NOMO-1 treated with dmso at 0.1 percent for 144 hours (cell line): ENCODE results near the gene AVL9.
A peak's percentile ranks its signal among the peaks of the same experiment; 100 is the strongest.
"Not testable (repeated sequence)": the region's sequence is repeated elsewhere in the genome, so short reads cannot be mapped to it uniquely, and the experiment has no call there.

ENCODE experiments used
- DNase-seq: peaks from one replicate; lab custom pipeline; 2025; ENCODE audit not compliant: unreplicated experiment; lab: John Stamatoyannopoulos, UW

AVL9 gene

DNA sequence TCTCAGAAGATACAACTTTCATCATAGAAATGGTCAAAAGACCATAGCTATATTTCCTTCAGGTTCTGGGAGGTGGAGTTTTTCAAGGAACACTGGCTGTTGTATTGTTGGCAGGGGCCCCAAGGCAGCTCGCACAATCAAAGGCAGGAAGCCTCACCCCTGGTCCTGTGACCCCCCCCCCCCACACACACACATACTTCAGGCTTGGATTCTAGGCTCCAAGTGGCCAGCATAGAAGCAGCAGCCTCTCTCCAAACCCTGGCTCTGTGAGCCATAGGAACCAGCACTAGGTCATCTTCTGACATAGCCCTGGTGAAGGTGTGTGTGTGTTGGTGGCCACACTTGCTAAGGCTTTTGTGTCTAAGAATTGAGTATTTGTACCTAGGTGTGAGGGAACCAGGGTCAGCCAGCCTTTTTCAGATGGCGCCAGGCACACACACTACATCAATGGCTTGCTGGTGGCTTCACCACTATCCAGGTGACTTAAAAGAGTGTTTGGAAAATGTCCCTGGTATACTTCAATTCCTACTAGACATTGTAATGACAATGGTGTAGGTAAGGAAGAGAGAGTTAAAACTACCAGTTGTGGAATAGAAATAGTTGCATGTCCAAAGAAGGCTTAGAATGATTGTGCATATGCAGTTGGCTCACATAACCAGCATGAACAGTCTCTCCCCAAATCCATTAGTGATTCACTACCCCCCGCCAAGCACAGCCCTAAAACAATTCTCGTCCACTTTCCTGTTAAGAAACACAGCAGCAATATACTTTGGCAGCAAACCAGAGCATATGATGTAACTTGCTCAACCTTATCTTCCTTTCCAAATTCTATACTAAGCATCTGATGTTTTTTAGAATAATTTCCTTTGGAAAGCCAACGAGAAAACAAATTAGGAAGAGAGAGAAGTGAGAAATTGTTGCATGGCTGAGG lies 91.3 kb downstream of the AVL9 start:
- peak; percentile 62 for DNase-seq

DNA sequence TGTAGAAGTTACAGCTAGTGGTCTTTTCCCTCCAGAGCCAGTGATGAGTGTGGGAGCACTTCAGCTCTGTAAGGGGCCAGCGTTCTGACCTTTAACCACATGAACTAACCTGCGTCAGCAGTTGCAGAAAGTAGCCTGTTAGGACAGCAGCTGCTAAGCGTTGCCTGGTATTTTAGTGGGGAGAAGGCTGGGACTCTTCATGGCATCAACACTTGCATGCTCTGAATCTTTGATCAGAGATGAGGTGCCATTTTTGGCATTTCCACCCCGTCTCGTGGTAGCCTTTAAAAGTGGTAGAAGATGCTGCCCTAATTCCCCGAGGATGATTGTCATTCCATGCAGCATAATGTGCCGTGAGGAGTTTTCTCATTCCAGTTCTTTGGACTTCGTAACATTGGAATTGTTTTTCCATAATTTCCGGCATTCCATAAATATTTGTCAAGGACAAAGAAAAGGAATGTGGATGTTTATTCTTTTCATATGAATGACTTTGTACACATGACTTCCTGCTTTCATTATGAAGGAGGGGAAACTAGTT lies 92.2 kb downstream of the AVL9 start:
- DNase-seq, result no peak

DNA sequence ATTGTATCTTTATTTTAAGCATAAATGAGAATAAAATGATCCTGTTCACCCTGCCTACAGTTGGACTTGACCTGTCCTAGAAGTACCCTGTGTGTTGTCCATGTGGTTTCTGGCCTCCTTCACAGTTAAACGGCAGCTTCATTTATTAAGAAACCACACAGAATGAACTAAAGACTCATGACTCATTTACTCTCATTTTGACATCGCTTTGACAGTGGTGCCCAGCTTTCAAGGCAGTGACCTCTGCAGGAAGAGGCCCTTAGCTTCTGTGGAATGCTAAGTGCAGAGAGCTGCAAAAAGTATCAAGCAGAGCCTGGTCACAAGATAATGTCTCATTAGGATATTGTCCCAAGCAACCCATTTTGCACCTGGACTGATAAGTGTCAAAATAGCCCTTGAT lies 93.4 kb downstream of the AVL9 start:
- peak; percentile 67 for DNase-seq

DNA sequence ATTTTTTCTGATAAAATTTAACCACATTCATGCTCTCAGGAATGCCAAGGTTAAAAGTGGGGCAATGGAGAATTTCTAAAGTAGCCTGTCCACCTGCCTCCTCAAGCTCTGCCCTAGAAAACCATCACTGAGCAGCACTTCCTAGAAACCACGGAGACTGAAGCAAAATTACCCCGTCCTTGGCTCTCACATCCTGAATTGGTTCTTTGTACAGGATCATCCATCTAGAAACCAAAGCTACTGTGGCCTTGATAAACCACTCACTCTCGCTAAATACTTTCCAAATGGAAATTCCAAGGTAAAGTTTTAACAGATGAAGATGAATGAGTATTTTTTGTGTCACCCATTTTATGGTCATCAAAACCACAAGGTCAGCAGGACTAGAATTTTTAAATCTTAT lies 96.6 kb downstream of the AVL9 start:
- DNase-seq, result no peak

DNA sequence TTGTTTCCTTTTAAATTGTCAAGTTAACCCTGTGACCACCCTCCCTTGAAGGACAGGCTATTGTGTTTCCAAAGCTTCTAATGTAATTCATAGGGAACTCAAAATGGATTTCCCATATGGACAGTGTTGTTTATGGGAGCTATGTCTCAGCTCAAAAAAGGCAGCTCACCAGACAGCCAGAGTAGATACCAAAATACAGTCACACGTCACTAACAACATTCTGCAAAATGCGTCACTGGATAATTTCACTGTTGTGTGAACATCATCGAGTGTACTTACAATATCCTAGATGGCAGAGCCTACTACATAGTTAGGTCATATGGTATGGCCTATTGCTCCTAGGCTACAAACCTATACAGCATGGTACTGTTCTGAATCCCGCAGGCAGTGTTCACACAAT lies 97.4 kb downstream of the AVL9 start:
- DNase-seq, result no peak

DNA sequence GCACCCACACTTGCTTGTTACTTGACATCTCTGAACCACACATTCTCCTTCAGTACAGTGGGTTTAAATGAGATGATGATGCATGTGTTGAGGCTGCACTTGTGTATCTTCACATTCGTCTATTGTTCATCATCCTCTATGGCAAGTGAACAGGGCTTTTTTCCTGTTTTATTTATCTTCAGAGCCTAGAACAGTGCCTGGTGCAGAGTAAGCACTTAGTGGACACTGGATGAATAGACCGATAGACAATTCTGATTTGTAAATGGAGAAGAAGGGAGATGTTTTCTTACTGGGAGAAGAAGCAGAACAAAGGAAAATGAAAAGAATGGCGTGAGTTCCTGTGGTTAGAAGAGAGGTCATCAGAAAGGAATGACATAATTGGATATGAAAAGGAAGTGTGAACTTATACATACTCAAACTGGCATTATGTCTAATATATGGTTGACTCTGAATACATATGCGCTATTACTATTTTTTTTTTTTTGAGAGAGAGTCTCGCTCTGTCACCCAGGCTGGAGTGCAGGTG lies 99.7 kb downstream of the AVL9 start:
- no peak for DNase-seq

DNA sequence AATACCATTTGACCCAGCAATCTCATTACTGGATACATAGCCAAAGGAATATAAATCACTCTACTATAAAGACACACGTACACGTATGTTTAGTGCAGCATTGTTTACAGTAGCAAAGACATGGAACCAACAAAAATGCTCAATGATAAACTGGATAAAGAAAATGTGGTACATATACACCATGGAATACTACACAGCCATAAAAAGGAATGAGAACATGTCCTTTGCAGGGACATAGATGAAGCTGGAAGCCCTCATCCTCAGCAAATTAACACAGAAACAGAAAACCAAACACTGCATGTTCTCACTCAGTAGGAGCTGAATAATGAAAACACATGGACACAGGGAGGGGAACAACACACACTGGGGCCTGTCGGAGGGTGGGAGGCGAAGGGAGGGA lies 105.9 kb downstream of the AVL9 start:
- DNase-seq, result not testable (repeated sequence)

DNA sequence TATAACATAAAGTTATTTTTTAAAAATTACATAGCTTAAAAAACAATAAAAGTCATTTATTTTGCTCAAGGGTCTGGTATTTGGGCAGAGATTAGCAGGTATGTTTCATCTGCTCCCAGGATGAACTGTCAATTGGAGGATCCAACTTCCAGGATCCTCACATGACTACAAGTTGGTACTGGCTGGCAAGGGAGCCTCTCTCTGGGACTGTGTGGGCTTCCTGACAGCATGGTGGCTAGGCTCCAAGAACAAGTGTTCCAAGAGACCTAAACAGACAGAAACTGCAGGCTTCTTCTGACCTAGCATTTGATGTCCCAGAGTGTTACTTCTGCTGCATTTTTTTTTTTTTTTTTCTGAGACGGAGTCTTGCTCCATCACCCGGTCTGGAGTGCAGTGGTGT lies 107.2 kb downstream of the AVL9 start:
- DNase-seq, result no peak

DNA sequence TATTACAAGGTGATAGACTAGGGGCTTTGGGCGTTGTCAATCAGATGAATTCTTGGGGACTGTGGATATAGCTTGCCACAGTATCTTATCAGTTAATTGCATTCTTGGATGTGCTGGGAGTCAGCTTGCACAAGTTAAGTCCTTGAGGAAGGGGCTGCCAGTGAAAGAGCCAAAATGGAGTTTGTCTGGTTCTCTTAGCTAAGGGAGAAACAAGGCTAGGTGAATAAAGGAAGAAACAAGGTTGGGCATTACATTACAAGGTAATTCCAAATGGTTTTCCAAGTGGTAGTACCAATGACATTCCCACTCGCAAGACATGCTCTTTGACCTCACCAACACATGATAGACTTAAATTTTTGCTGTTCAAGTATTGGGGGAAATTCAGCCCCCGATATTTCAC lies 108.2 kb downstream of the AVL9 start:
- DNase-seq, result not testable (repeated sequence)

DNA sequence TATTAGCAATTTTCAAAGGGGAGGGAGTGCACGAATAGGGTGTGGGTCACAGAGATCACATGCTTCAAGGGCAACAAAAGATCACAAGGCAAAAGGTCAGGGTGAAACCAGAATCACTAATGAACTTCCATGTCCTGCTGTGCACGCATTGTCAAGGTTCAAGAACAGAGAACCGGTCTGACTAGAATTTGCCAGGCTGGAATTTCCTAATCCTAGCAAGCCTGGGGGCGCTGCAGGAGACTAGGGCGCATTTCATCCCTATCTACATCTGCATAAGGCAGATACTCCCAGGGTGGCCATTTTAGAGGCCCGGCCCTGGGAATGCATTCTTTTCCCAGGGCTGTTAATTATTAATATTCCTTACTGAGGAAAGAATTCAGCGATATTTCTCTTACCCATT lies 108.8 kb downstream of the AVL9 start:
- not testable (repeated sequence) for DNase-seq

DNA sequence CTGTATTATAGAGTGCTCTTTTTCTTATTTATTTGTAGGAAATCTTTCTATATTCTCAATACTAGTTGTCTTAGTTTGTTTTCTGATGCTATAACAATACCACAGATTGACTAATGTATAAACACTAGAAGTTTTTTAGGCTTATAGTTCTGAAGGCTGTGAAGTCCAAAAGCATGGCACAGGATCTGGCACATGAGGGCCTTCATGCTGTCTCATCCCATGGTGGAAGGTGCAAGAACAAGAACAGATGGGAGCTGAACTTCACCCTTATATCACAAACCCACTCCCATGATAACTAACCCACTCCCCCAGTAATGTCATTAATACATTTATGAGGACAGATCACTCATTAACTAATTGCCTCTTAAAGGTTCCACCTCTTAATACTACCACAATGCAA lies 109.7 kb downstream of the AVL9 start:
- no peak for DNase-seq

DNA sequence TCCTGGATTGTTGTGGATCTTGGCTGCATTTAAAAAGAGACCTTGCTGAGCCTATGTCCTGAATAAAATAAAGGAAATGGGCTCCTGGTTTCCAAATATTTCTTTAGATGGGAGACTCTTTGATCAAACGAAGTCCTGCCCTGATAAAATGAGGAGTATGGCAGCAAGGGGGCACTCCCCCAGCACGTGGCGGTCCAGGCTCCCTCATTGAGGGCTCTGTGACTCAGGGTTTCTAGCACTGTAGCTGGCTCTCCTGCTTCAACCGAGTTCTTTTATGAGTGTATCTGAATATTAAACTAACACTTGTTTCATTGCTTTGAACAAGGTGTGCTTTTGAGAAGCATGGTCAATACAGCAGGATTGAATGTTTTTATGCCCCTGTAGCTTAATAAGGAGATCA lies 114.2 kb downstream of the AVL9 start:
- no peak for DNase-seq

DNA sequence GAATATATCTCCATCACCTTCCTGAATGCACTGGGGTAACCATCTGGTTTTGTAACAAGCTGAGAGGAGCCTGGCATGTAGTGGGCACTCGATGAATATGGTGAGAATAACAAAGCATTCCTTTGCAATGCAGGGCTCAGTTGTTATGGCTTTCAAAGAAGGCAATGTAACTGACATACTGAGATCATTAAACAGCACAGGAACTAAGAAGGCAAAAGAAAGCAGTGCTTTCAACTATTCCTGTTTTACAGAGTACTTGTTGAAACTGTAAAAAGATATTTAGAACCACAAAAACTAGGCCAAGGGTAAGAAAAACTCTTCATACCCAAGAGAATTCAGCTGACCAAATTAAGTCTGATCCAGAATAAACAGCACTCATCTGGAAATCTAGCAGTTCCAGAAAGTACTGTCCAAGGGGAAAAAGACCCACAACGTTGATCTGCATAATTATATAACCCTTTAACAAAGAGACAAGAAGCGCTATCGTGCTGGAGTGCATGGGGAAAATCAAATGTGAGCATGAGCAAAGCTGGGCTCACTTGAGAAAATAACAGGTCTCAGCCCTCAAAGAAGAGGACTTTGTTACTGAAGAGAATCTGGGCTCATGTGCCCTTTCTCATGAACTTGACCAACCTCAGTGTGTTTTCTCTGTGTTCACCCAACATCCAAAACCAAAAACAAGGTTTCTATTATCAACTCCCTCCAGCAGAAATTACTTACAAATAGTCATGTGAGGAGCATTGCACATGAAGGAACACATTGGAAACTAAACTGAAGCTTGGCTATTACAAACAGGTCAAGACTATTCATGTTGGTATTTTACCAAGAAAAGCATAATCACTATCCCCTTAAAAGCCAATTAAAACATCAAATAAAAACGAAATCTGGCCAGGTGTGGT lies 116.2 kb downstream of the AVL9 start:
- no peak for DNase-seq

DNA sequence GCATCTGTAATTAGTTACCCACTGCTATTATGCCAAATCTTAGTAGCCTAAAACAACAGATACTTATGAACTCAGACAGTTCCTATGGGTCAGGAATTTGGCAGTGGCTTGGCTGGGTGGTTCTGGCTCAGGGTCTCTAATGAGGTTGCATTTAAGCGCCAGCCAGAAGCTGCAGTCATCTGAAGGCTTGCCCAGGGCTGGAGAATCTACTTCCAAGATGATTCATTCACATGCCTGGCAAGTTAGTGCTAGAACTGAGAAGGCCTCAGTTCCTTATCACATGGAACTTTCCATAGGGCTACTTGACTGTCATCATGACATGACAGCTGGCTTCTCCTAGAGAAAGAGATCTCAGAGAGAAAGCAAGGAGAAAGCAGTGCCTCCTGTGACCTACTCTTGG lies 121.3 kb downstream of the AVL9 start:
- no peak for DNase-seq

DNA sequence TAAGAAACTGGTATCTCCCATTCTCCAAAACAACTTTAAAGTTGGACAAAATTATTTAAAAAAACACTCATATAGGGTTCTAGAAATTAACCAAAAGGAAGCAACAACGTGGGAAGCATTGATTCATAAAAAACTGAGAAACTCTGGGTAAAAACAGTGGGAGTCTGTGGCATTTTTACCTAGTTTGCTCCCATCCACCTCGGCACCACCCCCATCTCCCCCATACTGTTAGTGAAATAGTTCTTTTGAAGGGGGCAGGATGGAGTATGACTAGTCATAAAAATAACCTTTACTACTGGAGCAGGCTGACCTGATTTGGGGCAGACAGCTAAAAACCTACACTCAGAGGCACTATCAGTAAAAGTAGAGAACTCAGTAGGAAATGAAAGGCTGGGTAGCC lies 123.2 kb downstream of the AVL9 start:
- no peak for DNase-seq

DNA sequence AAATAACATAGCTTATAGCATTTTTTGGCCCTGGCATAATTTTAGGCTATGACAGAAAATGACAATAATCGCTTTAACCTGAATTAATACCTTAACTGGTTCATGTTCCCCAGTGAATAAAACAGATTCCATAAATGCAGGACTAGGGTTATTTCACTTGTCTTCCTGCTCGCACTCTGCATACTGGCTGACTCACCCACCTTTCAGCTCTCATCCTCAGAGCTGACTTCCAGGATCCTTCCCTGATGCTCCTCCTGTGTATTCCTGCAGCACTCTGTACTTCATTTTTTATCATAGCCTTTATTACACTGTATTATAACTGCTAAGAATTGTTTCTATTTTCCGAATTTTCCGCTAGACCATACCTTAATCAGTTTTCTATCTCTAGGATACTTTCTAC lies 123.7 kb downstream of the AVL9 start:
- no peak for DNase-seq

DNA sequence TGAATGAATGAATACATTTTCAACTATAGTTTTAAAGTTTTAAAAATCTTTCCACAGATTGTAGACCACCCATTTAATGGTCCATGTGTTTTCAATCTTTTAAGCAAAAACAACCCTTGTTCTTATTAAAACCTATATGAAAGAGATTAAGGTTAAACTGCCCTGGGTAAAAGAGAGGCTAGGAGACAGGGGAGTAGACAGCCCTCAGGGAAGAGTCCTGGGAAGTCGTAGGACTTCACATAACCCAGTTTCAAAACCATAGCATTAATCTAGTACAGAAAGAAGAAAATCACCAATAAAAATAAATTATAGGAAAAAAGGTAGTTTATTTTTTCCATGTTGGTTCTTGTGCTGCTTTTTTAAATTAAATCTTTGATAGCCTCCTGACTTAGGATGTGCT lies 124.1 kb downstream of the AVL9 start:
- DNase-seq, result not testable (repeated sequence)

DNA sequence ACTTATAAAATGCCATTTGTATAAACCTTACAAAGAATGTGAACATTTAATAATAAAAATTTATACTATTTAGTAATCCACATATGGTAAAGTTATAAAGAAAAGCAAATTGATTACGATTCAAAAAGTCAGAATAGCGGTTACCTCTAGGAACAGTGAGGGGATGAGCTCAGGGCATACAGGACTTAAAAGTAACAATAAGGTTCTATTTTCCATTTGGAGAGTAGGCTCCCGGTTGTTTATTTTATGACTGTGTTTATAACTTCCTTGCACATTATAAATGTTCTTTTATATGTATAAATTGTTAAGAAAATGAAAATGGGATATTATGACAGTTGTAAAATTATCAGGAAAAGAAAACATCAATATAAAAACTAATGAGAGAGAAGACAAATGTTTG lies 135.7 kb downstream of the AVL9 start:
- no peak for DNase-seq

DNA sequence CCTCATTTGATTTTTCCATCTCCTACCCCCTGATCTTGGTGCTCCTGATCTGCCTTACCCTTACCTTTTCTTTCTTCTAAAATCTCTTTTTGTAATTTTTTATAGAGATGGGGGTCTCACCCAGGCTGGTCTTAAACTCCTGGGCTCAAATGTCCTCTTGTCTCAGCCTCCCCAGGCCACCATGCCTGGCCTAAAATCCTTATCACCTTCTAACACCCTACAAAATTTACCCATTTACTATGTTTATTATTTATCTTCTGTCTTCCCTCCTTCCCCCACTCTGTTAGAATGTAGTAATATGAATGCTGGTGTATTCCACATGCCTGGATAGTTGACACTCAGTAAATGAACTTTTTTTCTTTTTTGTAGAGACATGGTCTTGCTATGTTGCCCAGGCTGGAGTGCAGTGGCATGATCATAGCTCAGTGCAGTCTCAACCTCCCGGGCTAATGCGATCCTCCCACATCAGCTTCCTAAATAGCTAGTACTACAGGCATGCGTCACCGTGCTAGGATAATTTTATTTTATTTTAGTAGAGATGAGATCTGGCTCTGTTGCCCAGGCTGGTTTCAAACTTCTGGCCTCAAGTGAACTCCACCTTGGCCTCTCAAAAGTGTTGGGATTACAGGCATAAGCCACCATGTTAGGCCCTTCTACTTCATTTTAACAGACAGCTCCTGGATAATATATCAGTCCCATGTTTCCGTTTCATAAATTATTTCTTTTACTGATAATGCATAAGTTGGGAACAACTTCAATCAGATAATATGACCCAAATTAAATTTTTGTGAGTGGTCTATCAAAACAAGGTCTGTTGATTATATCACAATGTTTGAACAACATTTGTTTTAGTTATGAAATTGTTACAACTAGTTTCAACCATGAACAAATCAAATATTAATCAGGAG lies 136.6 kb downstream of the AVL9 start:
- DNase-seq, result not testable (repeated sequence)

DNA sequence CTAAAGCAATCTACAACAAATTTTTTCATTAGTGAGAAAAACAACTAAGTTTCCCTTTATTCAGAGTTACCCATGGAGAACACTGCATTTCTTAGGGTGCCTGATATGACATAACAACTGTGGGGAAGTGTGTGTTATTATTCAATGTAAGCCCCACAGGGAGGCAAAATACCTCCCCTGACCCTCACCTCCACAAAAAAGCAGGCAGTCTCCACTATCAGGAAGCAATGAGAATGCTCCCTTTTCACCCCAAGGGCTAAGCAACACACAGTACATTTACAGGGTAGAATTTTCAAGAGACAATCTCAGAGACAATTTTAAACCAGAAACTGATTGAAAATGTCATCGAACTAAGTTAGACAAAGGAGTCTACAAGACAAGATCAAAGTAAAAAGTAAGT lies 138.2 kb downstream of the AVL9 start:
- not testable (repeated sequence) for DNase-seq
